Measurements from ENCODE around the gene FKBP10. TPM values are rescaled to one million over a fixed set of nuclear protein-coding genes. Genes with fewer than 3 reads are reported as not detected.
"Not testable (repeated sequence)": the region's sequence is repeated elsewhere in the genome, so short reads cannot be mapped to it uniquely, and the experiment has no call there.

The FKBP10 gene
- total and polyA plus RNA-seq, 4 donors, result 70.5 to 260 (median 156) TPM

DNA sequence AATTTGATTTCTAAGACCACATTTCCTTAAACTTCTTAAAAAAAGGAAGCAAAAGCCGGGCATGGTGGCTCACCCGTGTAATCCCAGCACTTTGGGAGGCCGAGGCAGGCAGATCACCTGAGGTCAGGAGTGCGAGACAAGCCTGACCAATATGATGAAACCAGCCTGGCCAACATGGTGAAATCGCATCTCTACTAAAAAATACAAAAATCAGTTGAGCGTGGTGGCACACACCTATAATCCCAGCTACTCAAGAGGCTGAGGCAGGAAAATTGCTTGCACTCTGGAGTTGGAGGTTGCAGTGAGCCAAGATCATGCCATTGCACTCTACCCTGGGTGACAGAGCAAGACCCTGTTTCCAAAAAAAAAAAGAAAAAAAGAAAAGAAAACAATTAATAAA, 28.0 kb downstream of the FKBP10 start:
- H3K27me3 ChIP-seq (ENCODE audit: control insufficient read depth in 1 of 2, insufficient read depth in 2 of 2, low read length in 1 of 2); ATAC-seq (ENCODE audit: low FRiP score); H3K4me3 ChIP-seq (ENCODE audit: low read length in 2 of 2); H3K9me3 ChIP-seq (ENCODE audit: control insufficient read depth, low read length); intact Hi-C loops (cut with DNase I); H3K36me3 ChIP-seq (ENCODE audit: control insufficient read depth in 1 of 2, insufficient read depth in 2 of 2, low read length in 1 of 2); DNase-seq; H3K27ac ChIP-seq (ENCODE audit: low read depth in 1 of 2, low read length in 2 of 2); H3K4me1 ChIP-seq (ENCODE audit: control insufficient read depth in 1 of 2, insufficient read depth in 2 of 2, low read length in 2 of 2): not testable (repeated sequence)
- 95 to 98% methylated on average over 6 of the region's 6 CpGs for WGBS, 2 donors

DNA sequence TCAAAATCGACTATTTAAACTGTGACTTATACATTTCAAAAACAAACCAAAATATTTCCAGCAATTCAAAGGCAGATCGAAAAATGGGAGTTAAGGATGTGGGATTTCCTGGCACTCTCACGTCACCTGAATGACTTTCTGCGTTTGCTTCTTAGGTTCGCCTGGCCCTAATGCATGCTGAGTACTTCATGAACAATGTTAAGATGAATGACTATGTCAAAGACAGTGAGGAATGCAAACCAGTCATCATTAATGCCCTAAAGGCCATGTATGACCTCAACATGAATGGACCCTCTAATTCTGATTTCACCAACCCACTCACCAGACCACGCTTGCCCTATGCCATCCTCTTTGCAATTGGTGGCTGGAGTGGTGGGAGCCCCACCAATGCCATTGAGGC, 32.2 kb downstream of the FKBP10 start:
- intact Hi-C loops (cut with DNase I), result no loop called here
- H3K4me3 ChIP-seq (ENCODE audit: low read length in 2 of 2), result no peak overlapping the region
- ATAC-seq (ENCODE audit: low FRiP score), result no peak
- no peaks in the 10 kb centered on the region for H3K9me3 ChIP-seq (ENCODE audit: control insufficient read depth, low read length)
- H3K27me3 ChIP-seq (ENCODE audit: control insufficient read depth in 1 of 2, insufficient read depth in 2 of 2, low read length in 1 of 2), result no peaks in the 10 kb centered on the region
- no peak overlapping the region for H3K27ac ChIP-seq (ENCODE audit: low read depth in 1 of 2, low read length in 2 of 2)
- DNase-seq, result no peak
- 92 to 94% methylated on average over 6 of the region's 6 CpGs for WGBS, 2 donors
- H3K36me3 ChIP-seq (ENCODE audit: control insufficient read depth in 1 of 2, insufficient read depth in 2 of 2, low read length in 1 of 2), result no peaks in the 10 kb centered on the region
- H3K4me1 ChIP-seq (ENCODE audit: control insufficient read depth in 1 of 2, insufficient read depth in 2 of 2, low read length in 2 of 2), result no peaks in the 10 kb centered on the region

DNA sequence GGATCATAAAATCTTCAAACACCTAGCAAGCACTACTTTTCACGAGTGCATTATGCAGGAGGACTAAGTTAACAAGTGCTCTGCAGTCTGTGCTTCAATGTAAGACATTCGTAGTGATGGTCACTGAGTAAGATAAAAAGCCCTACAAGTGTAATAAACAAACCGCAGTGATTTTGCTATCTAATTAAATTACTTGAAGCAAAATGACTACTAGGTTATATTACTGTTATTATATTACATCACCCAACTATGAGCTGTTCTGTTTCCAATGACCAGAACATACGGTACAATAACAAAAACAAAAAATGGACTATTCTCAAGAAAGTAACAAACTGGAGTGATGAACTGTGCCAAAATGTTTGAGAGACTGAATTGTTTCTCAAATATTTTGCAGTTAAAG, 36.0 kb downstream of the FKBP10 start:
- intact Hi-C loops (cut with DNase I), result no loop called here
- Histone ChIP-seq H3K4me3 (ENCODE audit: low read length in 2 of 2) (no peak overlapping the region), H3K27me3 (ENCODE audit: control insufficient read depth in 1 of 2, insufficient read depth in 2 of 2, low read length in 1 of 2) (no peaks in the 10 kb centered on the region), H3K4me1 (ENCODE audit: control insufficient read depth in 1 of 2, insufficient read depth in 2 of 2, low read length in 2 of 2) (no peaks in the 10 kb centered on the region), H3K36me3 (ENCODE audit: control insufficient read depth in 1 of 2, insufficient read depth in 2 of 2, low read length in 1 of 2) (peaks cover under 1 to 3% of the 10 kb centered on the region in 2 donors), H3K9me3 (ENCODE audit: control insufficient read depth, low read length) (no peaks in the 10 kb centered on the region), H3K27ac (ENCODE audit: low read depth in 1 of 2, low read length in 2 of 2) (no peak overlapping the region)
- WGBS, 2 donors, result 24 to 25% methylated on average over 4 of the region's 4 CpGs
- DNase-seq (no peak), ATAC-seq (ENCODE audit: low FRiP score) (no peak)

DNA sequence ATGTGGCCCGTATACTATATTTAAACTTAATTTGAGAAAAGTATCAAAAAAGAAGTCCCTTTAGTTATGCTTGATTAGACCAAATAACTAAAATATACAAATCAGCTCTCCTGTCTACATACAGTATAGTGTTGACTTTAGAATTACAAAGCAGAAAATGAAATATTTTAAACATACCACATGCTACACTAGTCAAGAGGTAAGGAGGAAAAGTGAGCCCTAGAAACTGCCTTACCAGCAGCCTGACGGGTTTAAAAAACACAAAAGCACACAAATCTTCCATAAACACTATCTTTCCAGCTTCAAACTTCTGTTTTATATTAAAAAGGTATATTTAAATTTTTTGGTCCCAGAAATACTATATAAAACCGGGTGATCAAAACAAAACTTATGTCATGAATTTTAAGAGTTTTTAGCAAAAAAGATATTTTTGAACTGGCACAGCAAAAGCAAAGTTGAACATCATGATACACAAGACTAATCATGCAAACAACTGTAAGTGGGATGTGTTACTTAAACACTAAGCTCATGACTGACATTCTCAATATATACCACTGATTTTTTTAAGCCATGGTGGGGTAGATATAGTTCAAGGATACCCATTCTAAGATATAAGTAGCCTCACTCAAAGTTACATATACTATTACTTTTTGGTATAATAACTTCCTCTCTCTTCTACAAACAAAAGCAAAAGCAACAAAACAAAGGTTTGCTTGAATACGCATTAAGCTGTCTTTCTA, 36.6 kb downstream of the FKBP10 start:
- no peaks in the 10 kb centered on the region for H3K27me3 ChIP-seq (ENCODE audit: control insufficient read depth in 1 of 2, insufficient read depth in 2 of 2, low read length in 1 of 2)
- H3K27ac ChIP-seq (ENCODE audit: low read depth in 1 of 2, low read length in 2 of 2), result no peak overlapping the region
- intact Hi-C loops (cut with DNase I), result no loop called here
- DNase-seq, result no peak
- no peaks in the 10 kb centered on the region for H3K4me1 ChIP-seq (ENCODE audit: control insufficient read depth in 1 of 2, insufficient read depth in 2 of 2, low read length in 2 of 2)
- peaks cover 3 to 6% of the 10 kb centered on the region in 2 donors for H3K36me3 ChIP-seq (ENCODE audit: control insufficient read depth in 1 of 2, insufficient read depth in 2 of 2, low read length in 1 of 2)
- no peak for ATAC-seq (ENCODE audit: low FRiP score)
- no peak overlapping the region for H3K4me3 ChIP-seq (ENCODE audit: low read length in 2 of 2)
- H3K9me3 ChIP-seq (ENCODE audit: control insufficient read depth, low read length), result no peaks in the 10 kb centered on the region
- 19 to 27% methylated on average over 4 of the region's 4 CpGs for WGBS, 2 donors

- H3K4me3 ChIP-seq (ENCODE audit: low read length in 2 of 2); H3K9me3 ChIP-seq (ENCODE audit: control insufficient read depth, low read length); intact Hi-C loops (cut with DNase I); H3K4me1 ChIP-seq (ENCODE audit: control insufficient read depth in 1 of 2, insufficient read depth in 2 of 2, low read length in 2 of 2); H3K27ac ChIP-seq (ENCODE audit: low read depth in 1 of 2, low read length in 2 of 2); ATAC-seq (ENCODE audit: low FRiP score); H3K36me3 ChIP-seq (ENCODE audit: control insufficient read depth in 1 of 2, insufficient read depth in 2 of 2, low read length in 1 of 2); H3K27me3 ChIP-seq (ENCODE audit: control insufficient read depth in 1 of 2, insufficient read depth in 2 of 2, low read length in 1 of 2); DNase-seq: not testable (repeated sequence)
- WGBS, 2 donors, result 96 to 98% methylated on average over 14 of the region's 14 CpGs
Measured at GRCh38 chr17:41851382-41851781, 38.6 kb downstream of the FKBP10 start.

DNA sequence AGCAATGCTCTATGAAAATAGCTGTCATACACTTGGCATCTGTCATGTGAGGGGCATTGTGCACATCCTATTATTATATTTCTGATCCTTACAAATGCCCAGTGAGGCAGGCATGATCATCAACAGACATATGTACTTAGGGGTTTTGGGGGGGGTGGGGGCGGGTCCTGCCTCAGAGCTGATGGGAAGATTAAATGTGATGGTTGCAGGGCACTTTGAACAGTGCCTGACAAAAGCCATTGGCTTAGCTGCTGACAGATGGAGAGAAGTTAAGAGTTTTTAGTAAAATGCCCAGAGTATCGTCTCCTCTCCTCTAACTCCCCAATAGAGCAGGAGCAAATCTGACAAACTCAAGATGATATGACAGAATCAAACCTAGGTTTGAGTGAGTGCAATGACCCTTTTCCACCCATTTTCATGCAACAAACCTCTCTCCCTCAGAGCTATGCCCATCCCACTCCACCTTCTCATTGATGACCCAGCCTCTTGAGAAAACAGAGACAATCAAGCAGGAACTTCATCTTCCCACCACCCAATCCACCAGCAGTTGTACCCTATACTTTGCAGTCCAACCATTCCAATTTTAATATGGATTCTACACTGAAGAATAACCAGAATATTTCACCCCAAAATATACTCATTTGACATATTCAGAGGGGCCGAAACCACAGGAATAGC, 47.6 kb downstream of the FKBP10 start:
- Histone ChIP-seq H3K9me3 (ENCODE audit: control insufficient read depth, low read length) (no peaks in the 10 kb centered on the region), H3K4me3 (ENCODE audit: low read length in 2 of 2) (no peak overlapping the region), H3K4me1 (ENCODE audit: control insufficient read depth in 1 of 2, insufficient read depth in 2 of 2, low read length in 2 of 2) (peaks cover 0 to 4% of the 10 kb centered on the region in 2 donors), H3K27ac (ENCODE audit: low read depth in 1 of 2, low read length in 2 of 2) (no peak overlapping the region), H3K36me3 (ENCODE audit: control insufficient read depth in 1 of 2, insufficient read depth in 2 of 2, low read length in 1 of 2) (no peaks in the 10 kb centered on the region), H3K27me3 (ENCODE audit: control insufficient read depth in 1 of 2, insufficient read depth in 2 of 2, low read length in 1 of 2) (no peaks in the 10 kb centered on the region)
- WGBS, 2 donors, result 75 to 76% methylated on average over 3 of the region's 3 CpGs
- no peak for DNase-seq
- intact Hi-C loops (cut with DNase I), result no loop called here
- no peak for ATAC-seq (ENCODE audit: low FRiP score)

DNA sequence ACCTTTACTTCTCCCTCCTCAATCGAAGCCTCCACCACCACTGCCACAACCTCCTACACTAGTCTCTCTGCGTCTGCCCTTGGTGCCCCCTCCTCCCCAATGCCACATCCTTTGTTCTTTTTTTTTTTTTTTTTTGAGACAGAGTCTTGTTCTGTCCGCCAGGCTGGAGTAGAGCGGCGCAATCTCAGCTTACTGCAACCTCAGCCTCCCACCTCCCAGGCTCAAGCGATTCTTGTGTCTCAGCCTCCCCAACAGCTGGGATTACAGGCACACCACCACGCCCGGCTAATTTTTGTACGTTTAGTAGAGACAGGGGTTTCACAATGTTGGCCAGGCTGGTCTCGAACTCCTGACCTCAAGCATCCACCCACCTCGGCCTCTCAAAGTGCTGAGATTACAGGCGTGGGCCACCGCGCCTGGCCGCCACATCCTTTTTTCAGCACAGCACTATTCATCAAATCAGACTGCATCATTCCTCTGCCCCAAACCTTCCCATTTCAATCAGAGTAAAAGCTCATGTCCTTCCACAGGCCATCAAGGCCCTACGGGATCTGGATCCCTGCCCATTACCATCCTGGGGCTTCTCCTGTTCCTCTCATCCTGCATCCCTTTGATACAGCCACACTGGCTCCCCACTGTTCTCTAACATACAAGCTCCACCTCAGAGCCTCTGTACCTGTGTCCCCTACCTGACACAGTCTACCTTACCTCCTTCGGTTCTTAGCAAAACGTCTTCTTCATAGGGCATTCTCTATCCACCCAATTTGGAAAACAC, 50.5 kb downstream of the FKBP10 start:
- Histone ChIP-seq H3K27ac (ENCODE audit: low read depth in 1 of 2, low read length in 2 of 2) (no peak overlapping the region), H3K4me1 (ENCODE audit: control insufficient read depth in 1 of 2, insufficient read depth in 2 of 2, low read length in 2 of 2) (peaks cover 0 to 4% of the 10 kb centered on the region in 2 donors), H3K27me3 (ENCODE audit: control insufficient read depth in 1 of 2, insufficient read depth in 2 of 2, low read length in 1 of 2) (no peaks in the 10 kb centered on the region), H3K4me3 (ENCODE audit: low read length in 2 of 2) (peak overlapping the region in 1 of 2 donors; percentile 81), H3K36me3 (ENCODE audit: control insufficient read depth in 1 of 2, insufficient read depth in 2 of 2, low read length in 1 of 2) (no peaks in the 10 kb centered on the region), H3K9me3 (ENCODE audit: control insufficient read depth, low read length) (no peaks in the 10 kb centered on the region)
- DNase-seq (no peak), ATAC-seq (ENCODE audit: low FRiP score) (no peak)
- WGBS, 2 donors, result 70 to 73% methylated on average over 18 of the region's 18 CpGs
- intact Hi-C loops (cut with DNase I), result no loop called here

DNA sequence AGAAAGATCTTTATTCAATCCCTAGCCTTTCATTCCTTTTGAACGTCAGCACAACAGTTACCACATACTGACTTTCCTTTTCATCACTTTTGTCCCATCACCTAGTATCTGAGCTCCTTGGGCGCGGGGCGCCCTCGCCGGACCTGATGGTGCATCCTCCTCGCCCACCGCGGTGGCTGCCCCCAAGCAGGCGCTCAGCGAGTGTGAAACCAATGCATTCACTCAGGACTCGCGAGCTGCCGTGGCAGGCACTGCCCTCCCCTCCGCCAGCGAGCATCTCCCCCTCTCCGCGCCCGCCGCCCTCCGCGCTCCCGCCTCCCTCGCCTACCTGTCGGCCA, 51.7 kb downstream of the FKBP10 start:
- Histone ChIP-seq H3K27ac (ENCODE audit: low read depth in 1 of 2, low read length in 2 of 2) (no peak overlapping the region), H3K27me3 (ENCODE audit: control insufficient read depth in 1 of 2, insufficient read depth in 2 of 2, low read length in 1 of 2) (no peaks in the 10 kb centered on the region), H3K4me3 (ENCODE audit: low read length in 2 of 2) (peak overlapping the region; percentile 61 to 81), H3K9me3 (ENCODE audit: control insufficient read depth, low read length) (no peaks in the 10 kb centered on the region), H3K4me1 (ENCODE audit: control insufficient read depth in 1 of 2, insufficient read depth in 2 of 2, low read length in 2 of 2) (peaks cover 0 to 4% of the 10 kb centered on the region in 2 donors), H3K36me3 (ENCODE audit: control insufficient read depth in 1 of 2, insufficient read depth in 2 of 2, low read length in 1 of 2) (no peaks in the 10 kb centered on the region)
- intact Hi-C loops (cut with DNase I), result loop anchor here in 1 of 2 donors (2.0 kb wide), 1 partner anchor 28 kb away; the partner anchor contains the start of genes KLHL10 and NT5C3B
- ATAC-seq (ENCODE audit: low FRiP score), result peak; percentile 63
- 0% methylated on average over 23 to 25 of the region's 25 CpGs for WGBS, 2 donors
- DNase-seq, result no peak
